Keratinocyte (primary cell): Measurements from ENCODE around the gene CENPP. TPM values are rescaled to one million over a fixed set of nuclear protein-coding genes. Genes with fewer than 3 reads are reported as not detected.

Source experiments
- DNase-seq: peaks from one replicate; pipeline ENCODE4 v3.0.0-alpha.2; 2011; ENCODE audit warnings: low read depth, missing footprints, low spot score
- FAIRE-seq: peaks from 2 replicates; lab custom pipeline; 2011; peaks lifted over from hg19 to GRCh38; lab: Jason Lieb, UNC
- H2AFZ ChIP-seq: 2 replicates; pipeline ENCODE4 v1.6.0; 2012; ENCODE audit warnings: low read length, control low read depth, inconsistent platforms; ENCODE audit not compliant: control insufficient read depth
- H3K27ac ChIP-seq: 2 replicates; pipeline ENCODE4 v1.5.1; 2011; ENCODE audit warnings: low read length; ENCODE audit not compliant: control insufficient read depth, insufficient read depth
- H3K27me3 ChIP-seq: 3 replicates; pipeline ENCODE4 v1.6.0; 2011; ENCODE audit warnings: low read length; ENCODE audit not compliant: control insufficient read depth, insufficient read depth; ENCODE audit errors: extremely low read depth
- H3K36me3 ChIP-seq, 2 experiments: 2 replicates in 1 of 2; 3 replicates in 1 of 2; pipeline ENCODE4 v1.5.1; 2011; ENCODE audit warnings: low read length in 2 of 2, mild to moderate bottlenecking in 1 of 2; ENCODE audit not compliant: control insufficient read depth in 2 of 2, insufficient read depth in 2 of 2; ENCODE audit errors: extremely low read depth in 1 of 2
- H3K4me1 ChIP-seq: 3 replicates; pipeline ENCODE4 v1.5.1; 2011; ENCODE audit warnings: low read length; ENCODE audit not compliant: control insufficient read depth, insufficient read depth; ENCODE audit errors: extremely low read depth
- H3K4me2 ChIP-seq: 3 replicates; pipeline ENCODE4 v1.6.0; 2011; ENCODE audit warnings: low read depth, low read length; ENCODE audit not compliant: control insufficient read depth, insufficient read depth; ENCODE audit errors: extremely low read depth
- H3K4me3 ChIP-seq, 3 experiments: fragments of 200-600 bp in 1 of 3; sonication (generic) in 1 of 3; 2 replicates in 2 of 3; 3 replicates in 1 of 3; pipeline ENCODE4 v1.5.1; 2011 to 2016; ENCODE audit warnings: low read length in 3 of 3, mild to moderate bottlenecking in 3 of 3, control low read depth in 2 of 3, inconsistent platforms in 1 of 3, low read depth in 1 of 3, mixed read lengths in 1 of 3, mixed run types in 1 of 3, moderate library complexity in 1 of 3; ENCODE audit not compliant: control insufficient read depth in 2 of 3, insufficient read depth in 2 of 3; ENCODE audit errors: extremely low read depth in 1 of 3
- H3K79me2 ChIP-seq: 2 replicates; pipeline ENCODE4 v1.6.0; 2012; ENCODE audit warnings: low read length; ENCODE audit not compliant: control insufficient read depth, insufficient read depth
- H3K9ac ChIP-seq: 3 replicates; pipeline ENCODE4 v1.6.0; 2011; ENCODE audit warnings: low read length; ENCODE audit not compliant: control insufficient read depth, insufficient read depth; ENCODE audit errors: extremely low read depth
- H3K9me1 ChIP-seq: 3 replicates; pipeline ENCODE4 v1.6.0; 2011; ENCODE audit warnings: low read length; ENCODE audit not compliant: control insufficient read depth, insufficient read depth; ENCODE audit errors: extremely low read depth
- H3K9me3 ChIP-seq: 2 replicates; pipeline ENCODE4 v1.5.1; 2012; ENCODE audit warnings: low read depth, low read length; ENCODE audit not compliant: control insufficient read depth
- H4K20me1 ChIP-seq: 3 replicates; pipeline ENCODE4 v1.6.0; 2011; ENCODE audit warnings: low read length; ENCODE audit not compliant: control insufficient read depth, insufficient read depth; ENCODE audit errors: extremely low read depth
- EZH2 ChIP-seq: IDR thresholded peaks from one replicate; pipeline ENCODE4 v1.6.1; 2012; ENCODE audit warnings: inconsistent platforms, mild to moderate bottlenecking, low read length, moderate library complexity
- dilution Hi-C: fragments of 300-500 bp; cut with MboI; formaldehyde crosslinking; loops from one replicate; pipeline ENCODE4 v1.7.0; 2020; ENCODE audit warnings: low sequenced_read_pairs; ENCODE audit not compliant: extremely low pct_ligation_motif_present
- polyA plus RNA-seq, 5 experiments: library from polyadenylated mRNA; depleted of rRNA in 3 of 5; stranded (reverse) in 3 of 5; stranded (forward) in 1 of 5; unstranded in 1 of 5; fragments of >200 nt; gene quantifications; 1 replicate in 1 of 5; 2 replicates in 3 of 5; 3 replicates in 1 of 5; pipeline versions ENCODE4 v1.2.1 to v1.2.3, GENCODE V29; 2011 to 2012; ENCODE audit warnings: missing spikeins in 2 of 5, low read depth in 1 of 5, low replicate concordance in 1 of 5
- TF ChIP-seq, protein P1 (sequence below), 3 experiments: IDR thresholded peaks in 1 of 3; conservative IDR thresholded peaks in 1 of 3; optimal IDR thresholded peaks in 1 of 3; 2 replicates in 2 of 3; 3 replicates in 1 of 3; pipeline versions ENCODE3 to v1.5.1; 2011; ENCODE audit warnings: low read length in 3 of 3, mild to moderate bottlenecking in 3 of 3, moderate library complexity in 2 of 3, control low read depth in 1 of 3, inconsistent platforms in 1 of 3; ENCODE audit not compliant: insufficient read depth in 2 of 3; ENCODE audit errors: extremely low read depth in 1 of 3

The CENPP gene
- polyA plus RNA-seq, 1 donor (not counting 4 experiments of a cell fraction or from before 2014, with no cell fraction given), result 6.7 TPM

DNA sequence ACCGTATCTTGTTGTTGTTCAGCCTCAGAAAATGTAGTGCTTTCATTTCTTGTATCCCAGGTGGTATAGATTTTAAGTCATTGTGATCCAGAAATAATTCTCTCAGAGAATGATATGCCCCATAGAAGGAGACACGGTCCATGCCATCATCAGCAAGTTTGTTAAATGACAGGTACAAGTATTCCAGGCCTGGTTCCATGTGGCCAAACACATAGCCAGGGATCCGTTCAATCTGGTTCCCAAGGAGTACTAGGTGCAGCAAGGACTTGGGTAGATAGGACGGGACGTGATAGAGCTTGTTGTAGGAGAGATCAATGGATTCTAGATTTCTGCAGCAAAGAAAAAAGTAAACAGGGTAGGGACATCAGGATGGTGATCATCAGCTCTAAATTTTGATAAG, 175.0 kb downstream of the CENPP start:
- Histone ChIP-seq H2AFZ (peak overlapping the region; percentile 29), H3K9me3 (no peaks in the 10 kb centered on the region), H3K4me3 (no peak overlapping the region), H3K4me2 (no peak overlapping the region), H3K4me1 (peaks cover 30% of the 10 kb centered on the region), H3K9ac (no peak overlapping the region), H3K27me3 (no peaks in the 10 kb centered on the region), H3K36me3 (no peaks in the 10 kb centered on the region), H4K20me1 (no peaks in the 10 kb centered on the region), H3K9me1 (no peaks in the 10 kb centered on the region), H3K27ac (peak overlapping the region; percentile 57), H3K79me2 (no peaks in the 10 kb centered on the region)
- FAIRE-seq, result no peak
- TF ChIP-seq, protein P1, sequence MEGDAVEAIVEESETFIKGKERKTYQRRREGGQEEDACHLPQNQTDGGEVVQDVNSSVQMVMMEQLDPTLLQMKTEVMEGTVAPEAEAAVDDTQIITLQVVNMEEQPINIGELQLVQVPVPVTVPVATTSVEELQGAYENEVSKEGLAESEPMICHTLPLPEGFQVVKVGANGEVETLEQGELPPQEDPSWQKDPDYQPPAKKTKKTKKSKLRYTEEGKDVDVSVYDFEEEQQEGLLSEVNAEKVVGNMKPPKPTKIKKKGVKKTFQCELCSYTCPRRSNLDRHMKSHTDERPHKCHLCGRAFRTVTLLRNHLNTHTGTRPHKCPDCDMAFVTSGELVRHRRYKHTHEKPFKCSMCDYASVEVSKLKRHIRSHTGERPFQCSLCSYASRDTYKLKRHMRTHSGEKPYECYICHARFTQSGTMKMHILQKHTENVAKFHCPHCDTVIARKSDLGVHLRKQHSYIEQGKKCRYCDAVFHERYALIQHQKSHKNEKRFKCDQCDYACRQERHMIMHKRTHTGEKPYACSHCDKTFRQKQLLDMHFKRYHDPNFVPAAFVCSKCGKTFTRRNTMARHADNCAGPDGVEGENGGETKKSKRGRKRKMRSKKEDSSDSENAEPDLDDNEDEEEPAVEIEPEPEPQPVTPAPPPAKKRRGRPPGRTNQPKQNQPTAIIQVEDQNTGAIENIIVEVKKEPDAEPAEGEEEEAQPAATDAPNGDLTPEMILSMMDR (optimal IDR thresholded peaks at IDR 0.05 in 1 of 3, IDR thresholded peaks at IDR 0.05 in 1 of 3, conservative IDR thresholded peaks at IDR 0.05 in 1 of 3; ENCODE audit: extremely low read depth in 1 of 3, insufficient read depth in 2 of 3, low read length in 3 of 3), result no peak
- TF ChIP-seq EZH2, result no peak
- DNase-seq, result no peak
- dilution Hi-C loops, result no loop called here

DNA sequence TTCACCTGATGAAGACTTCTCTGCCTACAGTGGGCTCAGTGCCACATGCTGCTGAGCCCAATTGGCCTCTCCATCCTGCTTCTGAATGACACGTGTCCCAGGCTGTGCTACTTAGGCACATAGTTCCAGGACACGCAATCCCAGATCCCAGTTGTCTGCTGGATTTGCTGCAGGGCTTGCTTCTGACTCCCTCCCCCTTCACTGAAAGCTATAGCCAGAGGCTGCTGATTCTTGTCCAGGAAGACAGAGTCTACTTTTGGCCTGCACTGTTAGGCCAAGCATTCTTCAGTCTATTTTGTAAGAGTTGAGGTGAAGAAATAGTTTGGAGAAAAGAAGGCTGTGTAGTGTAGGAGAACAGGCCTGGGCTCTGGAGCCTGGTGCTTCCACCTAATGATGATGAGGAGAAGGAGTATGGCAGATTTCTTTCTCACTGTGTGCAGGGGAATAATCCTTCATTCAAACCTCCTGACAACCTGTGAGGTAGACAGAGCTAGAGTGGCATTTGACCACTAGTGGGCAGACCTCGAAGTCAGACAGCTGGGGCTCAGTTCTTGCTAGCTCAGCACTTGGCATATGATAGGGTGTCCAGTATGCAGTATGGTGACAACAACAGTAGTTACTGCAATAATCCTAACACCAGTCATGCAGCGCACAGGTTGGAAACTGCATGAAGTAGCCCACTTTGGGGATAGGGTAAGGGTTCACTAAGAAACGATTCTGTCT, 176.1 kb downstream of the CENPP start:
- peak; percentile 45 for DNase-seq
- TF ChIP-seq, protein P1 (optimal IDR thresholded peaks at IDR 0.05 in 1 of 3, IDR thresholded peaks at IDR 0.05 in 1 of 3, conservative IDR thresholded peaks at IDR 0.05 in 1 of 3; ENCODE audit: extremely low read depth in 1 of 3, insufficient read depth in 2 of 3, low read length in 3 of 3), result peak; percentile 67 to 78 (median 77)
- TF ChIP-seq EZH2, result no peak
- peak; percentile 85 for FAIRE-seq

More for the DNA sequence above, 176.1 kb downstream of the CENPP start:
- no peak overlapping the region for H3K4me3 ChIP-seq
- H3K4me2 ChIP-seq, result peak overlapping the region; percentile 42
- no peaks in the 10 kb centered on the region for H3K9me1 ChIP-seq
- H2AFZ ChIP-seq, result peak overlapping the region; percentile 31
- no peak overlapping the region for H3K9ac ChIP-seq
- no peaks in the 10 kb centered on the region for H3K9me3 ChIP-seq
- no peaks in the 10 kb centered on the region for H3K27me3 ChIP-seq
- no peaks in the 10 kb centered on the region for H3K79me2 ChIP-seq
- H3K4me1 ChIP-seq, result peaks cover 37% of the 10 kb centered on the region
- H3K36me3 ChIP-seq, result no peaks in the 10 kb centered on the region
- H4K20me1 ChIP-seq, result no peaks in the 10 kb centered on the region
- peak overlapping the region; percentile 57 for H3K27ac ChIP-seq
- dilution Hi-C loops, result no loop called here
